ENCODE data around the gene FLRT1.

DNA sequence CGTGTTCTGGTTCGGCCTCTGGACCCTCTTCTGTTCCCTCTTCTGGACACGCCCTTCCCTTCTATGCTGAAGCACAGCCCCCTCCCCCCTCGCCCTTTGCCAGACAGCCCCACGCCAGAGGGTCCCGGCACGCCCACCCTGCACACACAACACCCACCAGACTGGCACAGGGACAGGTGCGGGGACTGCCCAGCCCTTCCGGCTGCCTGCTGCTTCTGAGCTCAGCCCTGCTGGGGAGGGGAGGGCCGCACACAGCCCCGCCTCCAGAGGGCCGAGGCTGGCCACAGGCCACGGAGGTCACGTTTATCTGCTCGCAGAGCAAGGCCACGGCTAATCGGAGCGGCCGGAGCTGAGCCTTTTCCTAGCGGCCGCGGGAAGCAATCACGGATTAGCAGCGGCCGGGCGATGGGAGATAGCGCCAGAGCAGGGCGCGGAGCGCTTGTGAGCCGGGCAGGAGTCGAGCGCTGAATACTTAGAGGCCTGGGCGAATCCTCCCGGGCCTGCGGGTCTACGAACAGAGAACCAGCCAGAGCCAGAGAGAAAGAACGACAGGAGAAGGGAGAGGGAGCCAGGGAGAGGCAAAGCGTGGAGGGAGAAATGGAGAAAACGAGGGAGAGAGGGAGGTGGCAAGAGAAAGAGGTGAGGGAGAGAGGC is 28.0 kb upstream of the FLRT1 start:
- TF ChIP-seq, protein P1, sequence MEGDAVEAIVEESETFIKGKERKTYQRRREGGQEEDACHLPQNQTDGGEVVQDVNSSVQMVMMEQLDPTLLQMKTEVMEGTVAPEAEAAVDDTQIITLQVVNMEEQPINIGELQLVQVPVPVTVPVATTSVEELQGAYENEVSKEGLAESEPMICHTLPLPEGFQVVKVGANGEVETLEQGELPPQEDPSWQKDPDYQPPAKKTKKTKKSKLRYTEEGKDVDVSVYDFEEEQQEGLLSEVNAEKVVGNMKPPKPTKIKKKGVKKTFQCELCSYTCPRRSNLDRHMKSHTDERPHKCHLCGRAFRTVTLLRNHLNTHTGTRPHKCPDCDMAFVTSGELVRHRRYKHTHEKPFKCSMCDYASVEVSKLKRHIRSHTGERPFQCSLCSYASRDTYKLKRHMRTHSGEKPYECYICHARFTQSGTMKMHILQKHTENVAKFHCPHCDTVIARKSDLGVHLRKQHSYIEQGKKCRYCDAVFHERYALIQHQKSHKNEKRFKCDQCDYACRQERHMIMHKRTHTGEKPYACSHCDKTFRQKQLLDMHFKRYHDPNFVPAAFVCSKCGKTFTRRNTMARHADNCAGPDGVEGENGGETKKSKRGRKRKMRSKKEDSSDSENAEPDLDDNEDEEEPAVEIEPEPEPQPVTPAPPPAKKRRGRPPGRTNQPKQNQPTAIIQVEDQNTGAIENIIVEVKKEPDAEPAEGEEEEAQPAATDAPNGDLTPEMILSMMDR (conservative IDR thresholded peaks at IDR 0.05; ENCODE audit: low read depth in 2 of 2), result peak in 1 of 2 experiments; percentile 21; a peak in 1 of 4 replicates
- no peak for TF ChIP-seq POLR2AphosphoS5 (IDR thresholded peaks at IDR 0.05; ENCODE audit: low read depth)
- TF ChIP-seq EZH2phosphoT487 (IDR thresholded peaks at IDR 0.05; ENCODE audit: unreplicated experiment), result no peak
